ENCODE results near the gene ZFYVE28.
"Not testable (repeated sequence)": the region's sequence is repeated elsewhere in the genome, so short reads cannot be mapped to it uniquely, and the experiment has no call there.

Gene ZFYVE28

GRCh38 chr4:2283199-2283711, 135.2 kb downstream of the ZFYVE28 start:
- DNase-seq = no peak

GRCh38 chr4:2281575-2282343, 136.7 kb downstream of the ZFYVE28 start:
- peak; percentile 40 for DNase-seq

- DNase-seq = no peak
These were observed 137.7 kb downstream of the ZFYVE28 start for GRCh38 chr4:2280531-2281300.

- no peak for DNase-seq
These were observed 140.5 kb downstream of the ZFYVE28 start for GRCh38 chr4:2277956-2278355.

- no peak for DNase-seq
These were observed 141.7 kb downstream of the ZFYVE28 start for GRCh38 chr4:2276581-2277325.

GRCh38 chr4:2275546-2276251, 142.7 kb downstream of the ZFYVE28 start:
- DNase-seq = no peak

- not testable (repeated sequence) for DNase-seq
These were observed 143.4 kb downstream of the ZFYVE28 start for GRCh38 chr4:2275044-2275397.

GRCh38 chr4:2274320-2275043, 144.0 kb downstream of the ZFYVE28 start:
- DNase-seq = no peak

- no peak for DNase-seq
These were observed 144.7 kb downstream of the ZFYVE28 start for GRCh38 chr4:2273657-2274319.

GRCh38 chr4:2273221-2273620, 145.2 kb downstream of the ZFYVE28 start:
- no peak for DNase-seq

GRCh38 chr4:2272828-2273120, 145.7 kb downstream of the ZFYVE28 start:
- DNase-seq = no peak

- DNase-seq = no peak
These were observed 146.2 kb downstream of the ZFYVE28 start for GRCh38 chr4:2272026-2272827.

- no peak for DNase-seq
These were observed 147.0 kb downstream of the ZFYVE28 start for GRCh38 chr4:2271279-2272025.

GRCh38 chr4:2270341-2271165, 147.9 kb downstream of the ZFYVE28 start:
- no peak for DNase-seq

GRCh38 chr4:2269618-2270163, 148.8 kb downstream of the ZFYVE28 start:
- no peak for DNase-seq

- DNase-seq = no peak
These were observed 149.3 kb downstream of the ZFYVE28 start for GRCh38 chr4:2269206-2269531.

- DNase-seq = no peak
These were observed 149.9 kb downstream of the ZFYVE28 start for GRCh38 chr4:2268357-2269205.

GRCh38 chr4:2267841-2268240, 150.6 kb downstream of the ZFYVE28 start:
- no peak for DNase-seq
